Measurements from ENCODE around the gene CCR9.

DNA sequence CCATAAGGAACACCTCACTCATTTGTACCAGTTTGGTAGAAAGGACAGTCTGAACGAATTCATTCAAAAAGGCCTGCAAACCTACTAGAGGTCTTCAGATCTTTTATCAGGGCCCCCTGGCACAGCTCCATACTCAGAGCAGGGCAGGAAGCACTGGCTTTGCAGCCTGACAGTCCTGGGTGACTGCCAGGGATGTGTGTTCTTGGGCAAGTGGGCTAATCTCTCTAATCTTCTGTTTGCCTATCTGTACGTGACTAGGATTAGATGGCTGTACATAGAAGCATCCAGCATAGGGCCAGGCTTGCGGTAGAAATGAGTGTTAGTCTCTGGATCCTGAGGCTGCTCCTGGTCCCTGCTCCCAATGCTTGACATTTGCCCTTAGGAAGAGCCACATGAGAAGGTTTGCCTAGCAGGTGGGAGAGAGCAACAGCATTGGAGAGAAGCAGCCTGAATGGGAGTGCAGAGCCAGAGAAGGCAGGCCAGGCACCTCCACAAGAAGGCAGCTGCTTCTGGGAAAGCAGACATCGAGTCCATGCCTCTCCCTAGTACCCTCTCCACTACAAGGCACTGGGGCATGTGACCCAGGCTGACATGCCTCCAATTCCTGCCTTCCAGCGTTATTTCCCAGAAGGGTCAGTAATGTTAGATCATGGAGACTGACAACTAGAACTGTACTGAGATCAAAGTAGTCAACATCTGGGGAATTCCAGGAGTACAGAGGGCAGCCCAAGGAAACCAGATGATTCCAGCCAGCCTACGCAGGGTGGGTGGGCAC lies 55.9 kb downstream of the CCR9 start:
- TF ChIP-seq, protein P1, sequence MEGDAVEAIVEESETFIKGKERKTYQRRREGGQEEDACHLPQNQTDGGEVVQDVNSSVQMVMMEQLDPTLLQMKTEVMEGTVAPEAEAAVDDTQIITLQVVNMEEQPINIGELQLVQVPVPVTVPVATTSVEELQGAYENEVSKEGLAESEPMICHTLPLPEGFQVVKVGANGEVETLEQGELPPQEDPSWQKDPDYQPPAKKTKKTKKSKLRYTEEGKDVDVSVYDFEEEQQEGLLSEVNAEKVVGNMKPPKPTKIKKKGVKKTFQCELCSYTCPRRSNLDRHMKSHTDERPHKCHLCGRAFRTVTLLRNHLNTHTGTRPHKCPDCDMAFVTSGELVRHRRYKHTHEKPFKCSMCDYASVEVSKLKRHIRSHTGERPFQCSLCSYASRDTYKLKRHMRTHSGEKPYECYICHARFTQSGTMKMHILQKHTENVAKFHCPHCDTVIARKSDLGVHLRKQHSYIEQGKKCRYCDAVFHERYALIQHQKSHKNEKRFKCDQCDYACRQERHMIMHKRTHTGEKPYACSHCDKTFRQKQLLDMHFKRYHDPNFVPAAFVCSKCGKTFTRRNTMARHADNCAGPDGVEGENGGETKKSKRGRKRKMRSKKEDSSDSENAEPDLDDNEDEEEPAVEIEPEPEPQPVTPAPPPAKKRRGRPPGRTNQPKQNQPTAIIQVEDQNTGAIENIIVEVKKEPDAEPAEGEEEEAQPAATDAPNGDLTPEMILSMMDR (IDR thresholded peaks at IDR 0.05 in 2 of 3, conservative IDR thresholded peaks at IDR 0.05 in 1 of 3; ENCODE audit: control insufficient read depth in 2 of 3, extremely low read depth in 1 of 3, insufficient read depth in 1 of 3, low read depth in 3 of 3, low read length in 3 of 3), result no peak
- TF ChIP-seq MYC (IDR thresholded peaks at IDR 0.05; ENCODE audit: insufficient read depth, insufficient read length, insufficient replicate concordance, low read length, severe bottlenecking), result no peak
